ENCODE measurements around the gene GPR18.
A peak's percentile ranks its signal among the peaks of the same experiment; 100 is the strongest.

GPR18 gene

GRCh38 chr13:99289674-99290337 lies 31.6 kb upstream of the GPR18 start:
- no peak for DNase-seq

- DNase-seq = no peak
Observed at GRCh38 chr13:99289271-99289670, 31.1 kb upstream of the GPR18 start.

- peak; percentile 28 to 29 for DNase-seq
Observed at GRCh38 chr13:99288089-99288488, 29.9 kb upstream of the GPR18 start.

GRCh38 chr13:99287551-99287950 lies 29.4 kb upstream of the GPR18 start:
- no peak for DNase-seq

GRCh38 chr13:99285432-99286182 lies 27.4 kb upstream of the GPR18 start:
- no peak for DNase-seq

GRCh38 chr13:99282264-99283231 lies 24.4 kb upstream of the GPR18 start:
- DNase-seq = no peak

GRCh38 chr13:99281811-99282263 lies 23.7 kb upstream of the GPR18 start:
- DNase-seq = no peak

- DNase-seq = no peak
Observed at GRCh38 chr13:99280166-99280565, 22.0 kb upstream of the GPR18 start.

GRCh38 chr13:99279637-99280036 lies 21.5 kb upstream of the GPR18 start:
- DNase-seq = no peak

GRCh38 chr13:99278843-99279242 lies 20.7 kb upstream of the GPR18 start:
- no peak for DNase-seq

GRCh38 chr13:99278200-99278599 lies 20.0 kb upstream of the GPR18 start:
- DNase-seq = no peak

- DNase-seq = no peak
Observed at GRCh38 chr13:99277629-99278028, 19.4 kb upstream of the GPR18 start.

GRCh38 chr13:99276706-99277105 lies 18.5 kb upstream of the GPR18 start:
- DNase-seq = no peak

GRCh38 chr13:99275093-99275469 lies 16.9 kb upstream of the GPR18 start:
- DNase-seq = peak in 1 of 2 experiments; percentile 30

GRCh38 chr13:99273128-99273527 lies 14.9 kb upstream of the GPR18 start:
- no peak for DNase-seq

- no peak for DNase-seq
Observed at GRCh38 chr13:99272481-99272880, 14.3 kb upstream of the GPR18 start.

- no peak for DNase-seq
Observed at GRCh38 chr13:99271249-99271648, 13.1 kb upstream of the GPR18 start.

- DNase-seq = no peak
Observed at GRCh38 chr13:99270518-99270917, 12.3 kb upstream of the GPR18 start.

GRCh38 chr13:99269627-99270241 lies 11.6 kb upstream of the GPR18 start:
- peak; percentile 78 for DNase-seq

GRCh38 chr13:99268822-99269221 lies 10.6 kb upstream of the GPR18 start:
- DNase-seq = no peak

- no peak for DNase-seq
Observed at GRCh38 chr13:99267927-99268326, 9.7 kb upstream of the GPR18 start.

- no peak for DNase-seq
Observed at GRCh38 chr13:99266827-99267226, 8.6 kb upstream of the GPR18 start.

All from Kasumi-1 (cell line).